Thymus (tissue), 11 donors: Measurements from ENCODE around the gene MAMLD1. TPM values are rescaled to one million over a fixed set of nuclear protein-coding genes. Genes with fewer than 3 reads are reported as not detected.
"Not testable (repeated sequence)": the region's sequence is repeated elsewhere in the genome, so short reads cannot be mapped to it uniquely, and the experiment has no call there.

Experiments
- DNase-seq, 9 donors: peaks; one replicate each; pipeline ENCODE4 v3.0.0-alpha.2; 2013; ENCODE audit warnings: low spot score in 9 of 9, low read depth in 6 of 9, missing footprints in 1 of 9
- H3K27ac ChIP-seq, 2 donors: one replicate each; pipeline ENCODE4 v1.5.1; 2013; ENCODE audit warnings: control low read depth in 1 of 2, low read depth in 1 of 2, low read length in 1 of 2, mild to moderate bottlenecking in 1 of 2, moderate library complexity in 1 of 2
- H3K27me3 ChIP-seq, 2 donors: one replicate each; pipeline ENCODE4 v1.5.1; 2013; ENCODE audit warnings: low read length in 1 of 2; ENCODE audit not compliant: control insufficient read depth in 2 of 2, insufficient read depth in 1 of 2
- H3K36me3 ChIP-seq, 2 donors: one replicate each; pipeline ENCODE4 v1.5.1; 2013; ENCODE audit warnings: low read length in 1 of 2, mild to moderate bottlenecking in 1 of 2, moderate library complexity in 1 of 2; ENCODE audit not compliant: control insufficient read depth in 2 of 2, insufficient read depth in 2 of 2
- H3K4me1 ChIP-seq, 2 donors: one replicate each; pipeline ENCODE4 v1.5.1; 2013; ENCODE audit warnings: low read length in 2 of 2; ENCODE audit not compliant: control insufficient read depth in 2 of 2, insufficient read depth in 2 of 2
- H3K4me3 ChIP-seq, 2 donors: one replicate each; pipeline ENCODE4 v1.5.1; 2013; ENCODE audit warnings: low read length in 2 of 2, control low read depth in 1 of 2, mild to moderate bottlenecking in 1 of 2
- H3K9me3 ChIP-seq, 2 donors: one replicate each; pipeline ENCODE4 v1.5.1; 2013; ENCODE audit warnings: low read length in 1 of 2, mild to moderate bottlenecking in 1 of 2; ENCODE audit not compliant: control insufficient read depth in 2 of 2, insufficient read depth in 1 of 2
- WGBS: extraction: QIAGEN DNeasy Blood & Tissue Kit; methylation state at CpG from one replicate; pipeline ENCODE4 v1.1.7; 2013; 5-methylcytosine and 5-hydroxymethylcytosine counted together
- polyA plus RNA-seq: library from polyadenylated mRNA; stranded (reverse); fragments of 200-250 nt; gene quantifications from one replicate; pipeline ENCODE4 v1.2.3, GENCODE V29; 2013
- total RNA-seq: library from RNA; stranded (reverse); fragments of 120-200 nt; gene quantifications from one replicate; pipeline ENCODE4 v1.2.4, GENCODE V29; 2013
- donor health status: healthy.

MAMLD1 gene
- total and polyA plus RNA-seq, 2 donors, result 0.42 to 0.96 TPM

GRCh38 chrX:150329282-150329681, 33.8 kb upstream of the MAMLD1 start:
- Histone ChIP-seq H3K36me3 (no peaks in the 10 kb centered on the region), H3K27ac (no peak overlapping the region), H3K9me3 (no peaks in the 10 kb centered on the region), H3K27me3 (no peaks in the 10 kb centered on the region), H3K4me3 (no peak overlapping the region), H3K4me1 (no peaks in the 10 kb centered on the region)
- DNase-seq, result no peak
- WGBS, result 59% methylated on average over 8 of the region's 8 CpGs

GRCh38 chrX:150329868-150330267, 33.2 kb upstream of the MAMLD1 start:
- H3K27me3 ChIP-seq, result no peaks in the 10 kb centered on the region
- H3K4me3 ChIP-seq, result no peak overlapping the region
- no peaks in the 10 kb centered on the region for H3K4me1 ChIP-seq
- H3K9me3 ChIP-seq, result no peaks in the 10 kb centered on the region
- no peaks in the 10 kb centered on the region for H3K36me3 ChIP-seq
- 97% methylated on average over 2 of the region's 2 CpGs for WGBS
- no peak for DNase-seq
- no peak overlapping the region for H3K27ac ChIP-seq

GRCh38 chrX:150332023-150332422, 31.1 kb upstream of the MAMLD1 start:
- Histone ChIP-seq H3K27me3 (no peaks in the 10 kb centered on the region), H3K4me3 (no peak overlapping the region), H3K9me3 (no peaks in the 10 kb centered on the region), H3K27ac (no peak overlapping the region), H3K4me1 (no peaks in the 10 kb centered on the region), H3K36me3 (no peaks in the 10 kb centered on the region)
- no peak for DNase-seq
- 99% methylated on average over 2 of the region's 2 CpGs for WGBS

DNA sequence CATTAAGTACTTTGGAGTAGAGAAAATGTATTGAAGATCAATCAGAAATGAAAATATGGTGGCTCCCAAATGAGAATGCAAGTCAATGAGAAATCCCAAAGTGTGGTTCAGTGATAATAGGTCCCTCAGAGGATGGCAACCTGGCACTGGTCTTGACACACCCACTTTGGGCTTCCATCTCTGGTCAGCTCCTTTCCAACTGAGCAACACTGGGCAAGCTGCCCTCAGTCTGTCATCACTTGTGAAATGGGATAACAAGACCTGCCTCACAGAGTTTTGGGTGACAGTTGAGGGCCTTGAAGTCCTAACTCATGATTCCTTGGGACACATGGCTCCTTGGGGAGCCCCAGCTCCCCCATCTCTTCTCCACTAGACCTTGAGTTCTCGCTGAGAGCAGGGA, 29.0 kb upstream of the MAMLD1 start:
- no peak for DNase-seq
- WGBS, result 95% methylated on average over 1 of the region's 1 CpG
- no peaks in the 10 kb centered on the region for H3K27me3 ChIP-seq
- H3K9me3 ChIP-seq, result no peaks in the 10 kb centered on the region
- no peaks in the 10 kb centered on the region for H3K36me3 ChIP-seq
- no peak overlapping the region for H3K27ac ChIP-seq
- H3K4me3 ChIP-seq, result no peak overlapping the region
- no peaks in the 10 kb centered on the region for H3K4me1 ChIP-seq

- no peak overlapping the region for H3K4me3 ChIP-seq
- no peak for DNase-seq
- no peaks in the 10 kb centered on the region for H3K4me1 ChIP-seq
- no peaks in the 10 kb centered on the region for H3K27me3 ChIP-seq
- 100% methylated on average over 2 of the region's 2 CpGs for WGBS
- H3K27ac ChIP-seq, result no peak overlapping the region
- H3K9me3 ChIP-seq, result no peaks in the 10 kb centered on the region
- no peaks in the 10 kb centered on the region for H3K36me3 ChIP-seq
Measured at GRCh38 chrX:150334981-150335380, 28.1 kb upstream of the MAMLD1 start.

- no peak for DNase-seq
- H3K27me3 ChIP-seq, result no peaks in the 10 kb centered on the region
- H3K36me3 ChIP-seq, result no peaks in the 10 kb centered on the region
- H3K9me3 ChIP-seq, result no peaks in the 10 kb centered on the region
- H3K27ac ChIP-seq, result no peak overlapping the region
- H3K4me1 ChIP-seq, result no peaks in the 10 kb centered on the region
- WGBS, result 98% methylated on average over 6 of the region's 6 CpGs
- H3K4me3 ChIP-seq, result no peak overlapping the region
Measured at GRCh38 chrX:150337026-150337425, 26.1 kb upstream of the MAMLD1 start.

DNA sequence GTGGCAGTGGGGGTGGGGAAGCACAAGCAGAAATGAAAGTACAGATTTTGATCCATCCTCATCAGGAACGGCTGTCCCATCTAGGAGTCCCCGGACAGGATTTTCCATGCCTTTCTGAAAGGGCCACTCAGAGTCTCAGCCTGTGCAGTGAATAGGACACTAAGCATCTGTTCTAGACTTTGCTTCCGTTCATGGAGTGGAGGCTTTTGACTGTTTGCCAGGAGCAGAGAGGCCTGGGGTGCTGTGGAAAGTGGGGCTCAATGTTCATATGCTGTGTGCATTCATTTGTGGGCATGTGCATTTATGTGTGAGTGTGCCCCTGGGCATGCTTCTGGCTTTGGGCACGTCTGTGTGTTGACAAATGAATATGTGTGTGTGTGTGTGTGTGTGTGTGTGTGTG, 25.6 kb upstream of the MAMLD1 start:
- no peaks in the 10 kb centered on the region for H3K36me3 ChIP-seq
- DNase-seq, result no peak
- H3K4me1 ChIP-seq, result no peaks in the 10 kb centered on the region
- H3K9me3 ChIP-seq, result no peaks in the 10 kb centered on the region
- H3K27me3 ChIP-seq, result no peaks in the 10 kb centered on the region
- H3K27ac ChIP-seq, result no peak overlapping the region
- 89% methylated on average over 4 of the region's 4 CpGs for WGBS
- H3K4me3 ChIP-seq, result no peak overlapping the region

- WGBS, result 94% methylated on average over 8 of the region's 8 CpGs
- no peaks in the 10 kb centered on the region for H3K9me3 ChIP-seq
- H3K27me3 ChIP-seq, result no peaks in the 10 kb centered on the region
- H3K27ac ChIP-seq, result no peak overlapping the region
- DNase-seq, result no peak
- no peak overlapping the region for H3K4me3 ChIP-seq
- H3K36me3 ChIP-seq, result no peaks in the 10 kb centered on the region
- H3K4me1 ChIP-seq, result no peaks in the 10 kb centered on the region
Measured at GRCh38 chrX:150338615-150339014, 24.5 kb upstream of the MAMLD1 start.

DNA sequence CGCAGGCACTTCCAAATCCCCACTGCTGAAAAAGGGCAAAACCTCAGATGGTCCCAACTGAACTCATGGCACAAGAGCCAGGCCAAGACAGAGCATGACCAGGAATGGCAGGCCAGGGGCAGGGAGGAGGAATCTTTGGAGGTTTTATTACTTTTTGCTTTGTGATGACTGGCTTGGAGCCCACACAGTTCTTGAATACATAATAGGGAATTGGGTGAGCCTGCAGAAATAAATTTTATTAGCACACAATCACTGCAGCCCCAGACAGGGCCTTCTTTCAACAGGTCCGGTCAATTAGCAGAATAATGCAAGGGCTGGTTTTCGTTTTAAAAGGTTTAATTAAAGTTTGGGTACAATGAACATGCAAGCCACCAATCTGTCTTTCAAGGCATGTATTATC, 23.4 kb upstream of the MAMLD1 start:
- no peak overlapping the region for H3K4me3 ChIP-seq
- DNase-seq, result no peak
- no peaks in the 10 kb centered on the region for H3K9me3 ChIP-seq
- no peaks in the 10 kb centered on the region for H3K36me3 ChIP-seq
- H3K27me3 ChIP-seq, result no peaks in the 10 kb centered on the region
- H3K27ac ChIP-seq, result no peak overlapping the region
- no peaks in the 10 kb centered on the region for H3K4me1 ChIP-seq
- WGBS, result over 99% methylated on average over 3 of the region's 3 CpGs

DNA sequence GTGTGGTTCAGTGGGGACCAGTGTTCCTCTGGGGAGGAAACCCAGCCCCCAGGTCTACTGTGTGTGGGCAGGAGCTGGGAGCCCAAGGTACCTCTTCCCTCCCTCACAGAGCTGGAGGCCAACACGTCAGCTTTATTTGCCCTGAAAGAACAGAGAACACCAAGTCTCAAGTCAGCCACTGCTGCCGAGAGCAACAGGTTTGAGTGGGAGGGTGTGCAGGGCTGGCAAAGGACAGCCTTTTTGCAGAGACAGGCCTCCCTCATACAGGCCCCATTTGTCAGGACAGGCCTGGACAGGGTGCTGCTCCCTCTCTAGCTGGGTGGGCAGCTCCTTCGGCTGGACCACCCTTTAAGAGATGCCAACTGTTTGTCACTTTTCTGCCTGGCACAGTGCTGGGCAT, 22.8 kb upstream of the MAMLD1 start:
- not testable (repeated sequence) for H3K4me1 ChIP-seq, DNase-seq, H3K36me3 ChIP-seq, H3K27me3 ChIP-seq, H3K9me3 ChIP-seq, H3K4me3 ChIP-seq, H3K27ac ChIP-seq
- 88% methylated on average over 3 of the region's 3 CpGs for WGBS
